SK-N-SH (cell line): ENCODE results near the gene CCN5. TPM values are rescaled to one million over a fixed set of nuclear protein-coding genes. Genes with fewer than 3 reads are reported as not detected.

Experiments used
- CTCF ChIA-PET: fragments of 300-600, 350-600 bp; formaldehyde crosslinking; extraction: SDS; loops from one replicate; lab custom pipeline; 2021; lab: Yijun Ruan, JAX
- POLR2A ChIA-PET: fragments of 350-600 bp; sonication (Branson Sonifier 250); formaldehyde crosslinking; extraction: SDS; loops from one replicate; lab custom pipeline; 2020; ENCODE audit warnings: antibody characterized with exemption, inconsistent platforms; lab: Yijun Ruan, JAX
- DNase-seq: peaks from one replicate; pipeline ENCODE4 v3.0.0; 2012
- H2AFZ ChIP-seq: fragments of 200-600 bp; sonication (generic); 2 replicates; pipeline ENCODE4 v1.8.1; 2016; ENCODE audit warnings: antibody characterized with exemption, mild to moderate bottlenecking, low read depth
- H3F3A ChIP-seq: fragments of 200-600 bp; sonication (generic); replicated peaks from 2 replicates; pipeline ENCODE3; 2016; ENCODE audit warnings: antibody characterized with exemption, mild to moderate bottlenecking; ENCODE audit not compliant: insufficient read depth
- H3K27ac ChIP-seq, 2 experiments: fragments of 200-500 bp in 1 of 2; fragments of 200-600 bp in 1 of 2; sonication (Bioruptor generic) in 1 of 2; sonication (generic), shearing (Covaris generic) in 1 of 2; 2 replicates each; pipeline versions ENCODE4 v1.5.1 to v1.6.1; 2014 to 2016; ENCODE audit warnings: low read depth in 2 of 2, inconsistent platforms in 1 of 2, low read length in 1 of 2, mild to moderate bottlenecking in 1 of 2, mixed read lengths in 1 of 2
- H3K27me3 ChIP-seq: fragments of 200-600 bp; sonication (generic), shearing (Covaris generic); 2 replicates; pipeline ENCODE4 v1.6.1; 2016; ENCODE audit warnings: mixed run types; ENCODE audit not compliant: insufficient read depth
- H3K36me3 ChIP-seq, 2 experiments: fragments of 200-500 bp in 1 of 2; fragments of 200-600 bp in 1 of 2; sonication (Bioruptor generic) in 1 of 2; sonication (generic) in 1 of 2; replicated peaks in 1 of 2; 2 replicates each; pipeline versions ENCODE3 to v1.5.1; 2014 to 2016; ENCODE audit warnings: low read length in 1 of 2, mild to moderate bottlenecking in 1 of 2; ENCODE audit not compliant: insufficient read depth in 2 of 2, control insufficient read depth in 1 of 2
- H3K4me1 ChIP-seq, 2 experiments: fragments of 200-500 bp in 1 of 2; fragments of 200-600 bp in 1 of 2; sonication (Bioruptor generic) in 1 of 2; sonication (generic), shearing (Covaris generic) in 1 of 2; 2 replicates each; pipeline versions ENCODE4 v1.5.1 to v1.6.1; 2014 to 2016; ENCODE audit warnings: low read depth in 1 of 2, low read length in 1 of 2, mixed run types in 1 of 2; ENCODE audit not compliant: insufficient read depth in 2 of 2, control insufficient read depth in 1 of 2
- H3K4me2 ChIP-seq: fragments of 200-600 bp; sonication (generic), shearing (Covaris generic); 2 replicates; pipeline ENCODE4 v1.6.1; 2017; ENCODE audit warnings: mixed run types
- H3K4me3 ChIP-seq, 2 experiments: fragments of 200-500 bp in 1 of 2; fragments of 200-600 bp in 1 of 2; sonication (Bioruptor generic) in 1 of 2; sonication (generic), shearing (Covaris generic) in 1 of 2; 2 replicates each; pipeline versions ENCODE4 v1.5.1 to v1.8.1; 2014 to 2016; ENCODE audit warnings: low read depth in 2 of 2, inconsistent platforms in 1 of 2, low read length in 1 of 2, mild to moderate bottlenecking in 1 of 2, mixed read lengths in 1 of 2, moderate library complexity in 1 of 2
- H3K79me2 ChIP-seq: fragments of 200-600 bp; sonication (generic); 2 replicates; pipeline ENCODE4 v1.8.1; 2017; ENCODE audit warnings: mild to moderate bottlenecking; ENCODE audit not compliant: insufficient read depth
- H3K9ac ChIP-seq: fragments of 200-600 bp; sonication (generic); 2 replicates; pipeline ENCODE4 v1.6.1; 2017; ENCODE audit warnings: mixed run types
- H3K9me2 ChIP-seq: fragments of 200-600 bp; sonication (generic); 2 replicates; pipeline ENCODE4 v1.6.1; 2017; ENCODE audit warnings: mixed run types
- H3K9me3 ChIP-seq: fragments of 200-600 bp; sonication (generic); 2 replicates; pipeline ENCODE4 v1.6.1; 2017; ENCODE audit warnings: mixed run types, mild to moderate bottlenecking, moderate library complexity
- H4K20me1 ChIP-seq: fragments of 200-600 bp; sonication (generic); 2 replicates; pipeline ENCODE4 v1.6.1; 2017; ENCODE audit warnings: mild to moderate bottlenecking, mixed run types; ENCODE audit not compliant: insufficient read depth
- CHD2 ChIP-seq: fragments of 150-350 bp; IDR thresholded peaks from 2 replicates; pipeline ENCODE4 v1.6.1; 2018; ENCODE audit warnings: low read length; ENCODE audit not compliant: partially characterized antibody
- EP300 ChIP-seq, 2 experiments: IDR thresholded peaks; 2 replicates each; pipeline versions ENCODE4 v1.4.0 to v1.6.1; 2012; ENCODE audit warnings: borderline replicate concordance in 1 of 2, low read depth in 1 of 2, low read length in 1 of 2
- EZH2phosphoT487 ChIP-seq: fragments of 200-600 bp; sonication (generic); IDR thresholded peaks from 2 replicates; pipeline ENCODE4 v1.6.1; 2017; ENCODE audit warnings: low read depth, mixed run types, mild to moderate bottlenecking, antibody characterized with exemption, moderate library complexity, borderline replicate concordance
- FOSL2 ChIP-seq: IDR thresholded peaks from 2 replicates; pipeline ENCODE4 v1.4.0; 2012; ENCODE audit warnings: low read depth, mild to moderate bottlenecking, moderate library complexity, borderline replicate concordance
- FOXJ3 ChIP-seq: sonication (generic); formaldehyde crosslinking; IDR thresholded peaks from 2 replicates; pipeline ENCODE4 v1.5.1; 2020; ENCODE audit warnings: mild to moderate bottlenecking, missing genetic modification reagents
- FOXM1 ChIP-seq: IDR thresholded peaks from 2 replicates; pipeline ENCODE4 v1.4.0; 2012; ENCODE audit warnings: low read depth, mild to moderate bottlenecking
- GATA2 ChIP-seq: sonication (generic); formaldehyde crosslinking; IDR thresholded peaks from 2 replicates; pipeline ENCODE4 v1.5.0; 2020; ENCODE audit warnings: mild to moderate bottlenecking, missing genetic modification reagents
- JUND ChIP-seq: IDR thresholded peaks from 2 replicates; pipeline ENCODE4 v1.4.0; 2012
- MXI1 ChIP-seq: IDR thresholded peaks from 2 replicates; pipeline ENCODE4 v1.6.1; 2012; ENCODE audit warnings: mild to moderate bottlenecking, low read depth, low read length, improper control_type of control experiment
- NFIC ChIP-seq: IDR thresholded peaks from 2 replicates; pipeline ENCODE4 v1.4.0; 2012; ENCODE audit warnings: borderline replicate concordance
- NRF1 ChIP-seq: IDR thresholded peaks from 2 replicates; pipeline ENCODE4 v1.6.1; 2012; ENCODE audit warnings: low read depth, mild to moderate bottlenecking, low read length
- RAD21 ChIP-seq: IDR thresholded peaks from 2 replicates; pipeline ENCODE4 v1.6.1; 2012; ENCODE audit warnings: mild to moderate bottlenecking, low read length
- RCOR1 ChIP-seq: fragments of 150-350 bp; IDR thresholded peaks from 2 replicates; pipeline ENCODE4 v1.6.1; 2017; ENCODE audit warnings: antibody characterized with exemption, low read length
- RFX5 ChIP-seq: IDR thresholded peaks from 2 replicates; pipeline ENCODE4 v1.6.1; 2012; ENCODE audit warnings: mild to moderate bottlenecking, improper control_type of control experiment, low read length
- RXRA ChIP-seq: IDR thresholded peaks from 2 replicates; pipeline ENCODE4 v1.4.0; 2012; ENCODE audit warnings: low read depth, mild to moderate bottlenecking, borderline replicate concordance
- SIN3A ChIP-seq: IDR thresholded peaks from 2 replicates; pipeline ENCODE4 v1.6.1; 2012; ENCODE audit warnings: low read depth, mild to moderate bottlenecking, low read length, moderate library complexity, borderline replicate concordance
- TAF1 ChIP-seq: IDR thresholded peaks from 2 replicates; pipeline ENCODE4 v1.6.1; 2012; ENCODE audit warnings: low read depth, mild to moderate bottlenecking, low read length, moderate library complexity, borderline replicate concordance
- TCF12 ChIP-seq: IDR thresholded peaks from 2 replicates; pipeline ENCODE4 v1.4.0; 2012
- TEAD4 ChIP-seq: IDR thresholded peaks from 2 replicates; pipeline ENCODE4 v1.4.0; 2012; ENCODE audit warnings: mild to moderate bottlenecking, borderline replicate concordance; ENCODE audit not compliant: insufficient read depth
- WGBS: methylation state at CpG from one replicate; pipeline ENCODE4 v1.1.6; 2017; ENCODE audit warnings: low lambda C conversion rate; 5-methylcytosine and 5-hydroxymethylcytosine counted together
- polyA plus RNA-seq, 3 experiments: library from polyadenylated mRNA; depleted of rRNA; stranded (reverse); fragments of >200 nt; gene quantifications; 2 replicates each; pipeline ENCODE4 v1.2.3, GENCODE V29; 2012
- TF ChIP-seq, protein P1 (sequence below): IDR thresholded peaks from 2 replicates; pipeline ENCODE4 v1.4.0; 2012; ENCODE audit warnings: low read depth, borderline replicate concordance
- TF ChIP-seq, protein P2 (sequence below): IDR thresholded peaks from 2 replicates; pipeline ENCODE4; 2012
- TF ChIP-seq, protein P3 (sequence below): IDR thresholded peaks from 2 replicates; pipeline ENCODE4 v1.6.1; 2012; ENCODE audit warnings: mild to moderate bottlenecking, low read depth, low read length, moderate library complexity

The CCN5 gene
- polyA plus RNA-seq, 1 of the 3 experiments (the other 2 are of a cell fraction): 0.05 TPM

DNA sequence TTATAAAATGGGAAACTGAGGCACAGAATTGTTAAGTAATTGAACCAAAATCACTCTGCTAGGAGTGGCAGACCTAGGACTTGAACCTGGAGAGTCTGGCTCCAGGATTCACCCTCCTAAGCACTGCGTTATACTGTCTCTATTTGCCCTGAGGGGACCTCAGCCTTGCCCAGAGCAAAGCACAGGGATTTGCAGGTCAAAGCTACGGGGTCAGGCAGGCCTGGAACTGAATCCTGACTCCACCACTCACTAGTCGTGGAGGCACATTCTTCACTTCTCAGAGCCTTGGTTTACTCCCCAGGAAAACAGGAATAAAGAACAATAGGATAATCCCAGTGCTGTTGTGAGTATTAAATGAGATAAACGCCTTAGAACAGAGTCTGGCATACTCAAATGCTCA, 49.9 kb downstream of the CCN5 start:
- H3F3A ChIP-seq: no peaks in the 10 kb centered on the region
- H3K9me3 ChIP-seq: no peaks in the 10 kb centered on the region
- no peak for TF ChIP-seq FOSL2
- TF ChIP-seq FOXM1: no peak
- TF ChIP-seq EZH2phosphoT487: no peak
- TF ChIP-seq NRF1: no peak
- no peak for TF ChIP-seq FOXJ3 (CRISPR knock-in tag)
- no peak for TF ChIP-seq JUND
- no peak for TF ChIP-seq NFIC
- no peak for TF ChIP-seq RFX5
- TF ChIP-seq RAD21: no peak
- TF ChIP-seq, protein P1, sequence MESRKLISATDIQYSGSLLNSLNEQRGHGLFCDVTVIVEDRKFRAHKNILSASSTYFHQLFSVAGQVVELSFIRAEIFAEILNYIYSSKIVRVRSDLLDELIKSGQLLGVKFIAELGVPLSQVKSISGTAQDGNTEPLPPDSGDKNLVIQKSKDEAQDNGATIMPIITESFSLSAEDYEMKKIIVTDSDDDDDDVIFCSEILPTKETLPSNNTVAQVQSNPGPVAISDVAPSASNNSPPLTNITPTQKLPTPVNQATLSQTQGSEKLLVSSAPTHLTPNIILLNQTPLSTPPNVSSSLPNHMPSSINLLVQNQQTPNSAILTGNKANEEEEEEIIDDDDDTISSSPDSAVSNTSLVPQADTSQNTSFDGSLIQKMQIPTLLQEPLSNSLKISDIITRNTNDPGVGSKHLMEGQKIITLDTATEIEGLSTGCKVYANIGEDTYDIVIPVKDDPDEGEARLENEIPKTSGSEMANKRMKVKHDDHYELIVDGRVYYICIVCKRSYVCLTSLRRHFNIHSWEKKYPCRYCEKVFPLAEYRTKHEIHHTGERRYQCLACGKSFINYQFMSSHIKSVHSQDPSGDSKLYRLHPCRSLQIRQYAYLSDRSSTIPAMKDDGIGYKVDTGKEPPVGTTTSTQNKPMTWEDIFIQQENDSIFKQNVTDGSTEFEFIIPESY: no peak
- no peak for TF ChIP-seq TCF12
- no peak for TF ChIP-seq SIN3A
- no peak for TF ChIP-seq TAF1
- no peak for TF ChIP-seq GATA2 (CRISPR knock-in tag)
- TF ChIP-seq CHD2: no peak
- 31% methylated on average over 4 of the region's 4 CpGs for WGBS
- H4K20me1 ChIP-seq: no peaks in the 10 kb centered on the region
- CTCF ChIA-PET: interaction anchor here (12.2 kb wide), 1 partner anchor 18 kb away, joined by 110 read pairs; the partner anchor contains the start of gene KCNK15
- no peaks in the 10 kb centered on the region for H3K79me2 ChIP-seq
- H2AFZ ChIP-seq: no peak overlapping the region
- H3K9ac ChIP-seq: no peak overlapping the region
- no peaks in the 10 kb centered on the region for H3K9me2 ChIP-seq
- no peak overlapping the region for H3K4me2 ChIP-seq
- peaks cover 0 to 49% of the 10 kb centered on the region in 2 experiments; a peak in 2 of 4 replicates for H3K4me1 ChIP-seq
- H3K36me3 ChIP-seq: no peaks in the 10 kb centered on the region
- peaks cover 31% of the 10 kb centered on the region; the same call in 1 of the 2 replicates for H3K27me3 ChIP-seq
- DNase-seq: no peak
- no peak overlapping the region for H3K4me3 ChIP-seq
- POLR2A ChIA-PET: no interaction called here
- peak overlapping the region in 1 of 2 experiments; percentile 50; a peak in 2 of 4 replicates for H3K27ac ChIP-seq

DNA sequence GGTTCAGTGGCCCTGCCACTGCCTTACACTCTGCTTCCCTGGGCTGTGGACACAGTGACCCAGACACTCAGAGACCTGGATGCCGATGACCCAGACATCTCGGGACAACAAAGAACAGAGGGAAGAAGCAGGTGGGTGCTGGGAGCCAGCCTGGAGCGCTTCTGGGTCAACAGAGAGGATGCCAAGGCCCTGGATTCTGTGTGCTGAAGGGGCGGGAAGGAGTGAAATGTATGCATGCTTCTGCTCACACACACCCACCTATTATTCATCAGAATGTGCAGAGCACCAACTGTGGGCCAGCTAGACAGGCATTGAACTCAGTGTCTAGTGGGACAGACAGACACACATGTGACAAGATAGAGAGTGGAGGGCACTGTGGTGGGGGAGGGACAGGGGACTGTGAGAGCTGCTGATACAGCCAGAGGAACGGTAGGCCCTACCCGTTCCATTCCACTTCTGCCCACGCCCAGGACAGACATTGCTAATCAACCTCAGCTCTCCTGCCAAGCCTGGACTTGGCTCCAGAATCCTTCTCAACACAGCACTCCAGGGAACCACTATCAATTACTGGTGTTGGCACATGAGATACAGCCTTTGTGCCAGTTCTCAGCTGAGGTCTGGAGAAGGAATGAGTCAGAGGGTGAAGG, 50.7 kb downstream of the CCN5 start:
- Histone ChIP-seq H3K79me2 (no peaks in the 10 kb centered on the region), H3K4me3 (no peak overlapping the region), H3K9me3 (no peaks in the 10 kb centered on the region), H3K4me1 (peaks cover 0 to 43% of the 10 kb centered on the region in 2 experiments; a peak in 2 of 4 replicates), H3K4me2 (no peak overlapping the region), H3K36me3 (no peaks in the 10 kb centered on the region), H4K20me1 (no peaks in the 10 kb centered on the region), H3K9me2 (no peaks in the 10 kb centered on the region), H3F3A (no peaks in the 10 kb centered on the region), H3K27me3 (peaks cover 26% of the 10 kb centered on the region; the same call in 1 of the 2 replicates), H2AFZ (no peak overlapping the region), H3K9ac (no peak overlapping the region), H3K27ac (peak overlapping the region in 1 of 2 experiments; percentile 50; a peak in 2 of 4 replicates)
- ChIA-PET CTCF (interaction anchor here (2.7 to 12.2 kb wide), 2 partner anchors 18 to 20 kb away, joined by 10 to 110 read pairs; partner anchors contain the start of gene KCNK15), POLR2A (no interaction called here)
- 20% methylated on average over 5 of the region's 7 CpGs for WGBS
- DNase-seq: no peak
- TF ChIP-seq EP300 (IDR thresholded peaks at IDR 0.05; ENCODE audit: borderline replicate concordance in 1 of 2, low read depth in 1 of 2, low read length in 1 of 2) (no peak), RCOR1 (no peak), RAD21 (no peak), RXRA (no peak), FOXM1 (no peak), FOSL2 (no peak), TAF1 (no peak), TEAD4 (no peak), MXI1 (no peak)
- TF ChIP-seq, protein P2, sequence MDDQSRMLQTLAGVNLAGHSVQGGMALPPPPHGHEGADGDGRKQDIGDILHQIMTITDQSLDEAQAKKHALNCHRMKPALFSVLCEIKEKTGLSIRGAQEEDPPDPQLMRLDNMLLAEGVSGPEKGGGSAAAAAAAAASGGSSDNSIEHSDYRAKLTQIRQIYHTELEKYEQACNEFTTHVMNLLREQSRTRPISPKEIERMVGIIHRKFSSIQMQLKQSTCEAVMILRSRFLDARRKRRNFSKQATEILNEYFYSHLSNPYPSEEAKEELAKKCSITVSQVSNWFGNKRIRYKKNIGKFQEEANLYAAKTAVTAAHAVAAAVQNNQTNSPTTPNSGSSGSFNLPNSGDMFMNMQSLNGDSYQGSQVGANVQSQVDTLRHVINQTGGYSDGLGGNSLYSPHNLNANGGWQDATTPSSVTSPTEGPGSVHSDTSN: no peak
- TF ChIP-seq, protein P3, sequence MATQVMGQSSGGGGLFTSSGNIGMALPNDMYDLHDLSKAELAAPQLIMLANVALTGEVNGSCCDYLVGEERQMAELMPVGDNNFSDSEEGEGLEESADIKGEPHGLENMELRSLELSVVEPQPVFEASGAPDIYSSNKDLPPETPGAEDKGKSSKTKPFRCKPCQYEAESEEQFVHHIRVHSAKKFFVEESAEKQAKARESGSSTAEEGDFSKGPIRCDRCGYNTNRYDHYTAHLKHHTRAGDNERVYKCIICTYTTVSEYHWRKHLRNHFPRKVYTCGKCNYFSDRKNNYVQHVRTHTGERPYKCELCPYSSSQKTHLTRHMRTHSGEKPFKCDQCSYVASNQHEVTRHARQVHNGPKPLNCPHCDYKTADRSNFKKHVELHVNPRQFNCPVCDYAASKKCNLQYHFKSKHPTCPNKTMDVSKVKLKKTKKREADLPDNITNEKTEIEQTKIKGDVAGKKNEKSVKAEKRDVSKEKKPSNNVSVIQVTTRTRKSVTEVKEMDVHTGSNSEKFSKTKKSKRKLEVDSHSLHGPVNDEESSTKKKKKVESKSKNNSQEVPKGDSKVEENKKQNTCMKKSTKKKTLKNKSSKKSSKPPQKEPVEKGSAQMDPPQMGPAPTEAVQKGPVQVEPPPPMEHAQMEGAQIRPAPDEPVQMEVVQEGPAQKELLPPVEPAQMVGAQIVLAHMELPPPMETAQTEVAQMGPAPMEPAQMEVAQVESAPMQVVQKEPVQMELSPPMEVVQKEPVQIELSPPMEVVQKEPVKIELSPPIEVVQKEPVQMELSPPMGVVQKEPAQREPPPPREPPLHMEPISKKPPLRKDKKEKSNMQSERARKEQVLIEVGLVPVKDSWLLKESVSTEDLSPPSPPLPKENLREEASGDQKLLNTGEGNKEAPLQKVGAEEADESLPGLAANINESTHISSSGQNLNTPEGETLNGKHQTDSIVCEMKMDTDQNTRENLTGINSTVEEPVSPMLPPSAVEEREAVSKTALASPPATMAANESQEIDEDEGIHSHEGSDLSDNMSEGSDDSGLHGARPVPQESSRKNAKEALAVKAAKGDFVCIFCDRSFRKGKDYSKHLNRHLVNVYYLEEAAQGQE: no peak
